HEK293 (cell line): ENCODE data around the gene JPH4.

Experiments
- CTCF ChIA-PET: fragments of 350-600 bp; formaldehyde crosslinking; extraction: SDS; loops from one replicate; lab custom pipeline; 2021; ENCODE audit warnings: antibody characterized with exemption; lab: Yijun Ruan, JAX
- POLR2A ChIA-PET: fragments of 300-600 bp; formaldehyde crosslinking; extraction: SDS; loops from one replicate; lab custom pipeline; 2020; ENCODE audit warnings: antibody characterized with exemption, inconsistent platforms; lab: Yijun Ruan, JAX
- H3K27ac ChIP-seq: fragments of 200-500 bp; sonication (Bioruptor generic); 2 replicates; pipeline ENCODE4 v1.5.1; 2014; ENCODE audit warnings: low read depth, low read length, control low read depth, inconsistent platforms; ENCODE audit errors: extremely low read depth
- H3K36me3 ChIP-seq, 2 experiments: fragments of 200-500 bp in 1 of 2; sonication (Bioruptor generic) in 1 of 2; 1 replicate in 1 of 2; 2 replicates in 1 of 2; pipeline ENCODE4 v1.5.1; 2014 to 2017; ENCODE audit warnings: inconsistent platforms in 2 of 2, low read length in 2 of 2; ENCODE audit not compliant: control insufficient read depth in 2 of 2, insufficient read depth in 1 of 2
- H3K4me1 ChIP-seq: fragments of 200-500 bp; sonication (Bioruptor generic); 2 replicates; pipeline ENCODE4 v1.5.1; 2014; ENCODE audit warnings: mild to moderate bottlenecking, low read length, inconsistent platforms; ENCODE audit not compliant: control insufficient read depth, insufficient read depth
- H3K4me3 ChIP-seq: 2 replicates; pipeline ENCODE4 v1.5.1; 2011; ENCODE audit warnings: low read depth, mild to moderate bottlenecking, control low read depth, low read length, moderate library complexity
- H3K9me3 ChIP-seq: fragments of 200-500 bp; sonication (Bioruptor generic); 2 replicates; pipeline ENCODE4 v1.5.1; 2014; ENCODE audit warnings: low read depth, low read length, inconsistent platforms; ENCODE audit not compliant: control insufficient read depth, insufficient read depth
- AEBP2 ChIP-seq: fragments of 450-650 bp; formaldehyde crosslinking; IDR thresholded peaks from 2 replicates; pipeline ENCODE4 v1.5.1; 2016; ENCODE audit warnings: missing biosample characterization, missing genetic modification characterization, borderline replicate concordance
- BCL11B ChIP-seq: fragments of 450-650 bp; formaldehyde crosslinking; IDR thresholded peaks from 2 replicates; pipeline ENCODE4 v1.5.1; 2016; ENCODE audit warnings: low read depth, missing biosample characterization, missing genetic modification characterization
- CTCF ChIP-seq: fragments of 450-650 bp; formaldehyde crosslinking; IDR thresholded peaks from 2 replicates; pipeline ENCODE4 v1.5.1; 2016; ENCODE audit warnings: missing biosample characterization, missing genetic modification characterization
- GLI4 ChIP-seq: fragments of 450-650 bp; formaldehyde crosslinking; IDR thresholded peaks from 2 replicates; pipeline ENCODE4 v1.5.1; 2016; ENCODE audit warnings: missing biosample characterization, missing genetic modification characterization
- KLF8 ChIP-seq: fragments of 450-650 bp; formaldehyde crosslinking; IDR thresholded peaks from 2 replicates; pipeline ENCODE4 v1.5.1; 2016; ENCODE audit warnings: missing biosample characterization, missing genetic modification characterization
- MEIS1 ChIP-seq: sonication (generic); formaldehyde crosslinking; IDR thresholded peaks from 2 replicates; pipeline ENCODE4 v1.8.1; 2022; ENCODE audit warnings: missing genetic modification reagents, mild to moderate bottlenecking, borderline replicate concordance
- OSR2 ChIP-seq: fragments of 450-650 bp; formaldehyde crosslinking; IDR thresholded peaks from 2 replicates; pipeline ENCODE4 v1.5.1; 2016; ENCODE audit warnings: missing biosample characterization, missing genetic modification characterization
- PRDM1 ChIP-seq: fragments of 450-650 bp; formaldehyde crosslinking; IDR thresholded peaks from 2 replicates; pipeline ENCODE4; 2016; ENCODE audit warnings: missing biosample characterization, missing genetic modification characterization
- TSHZ1 ChIP-seq: fragments of 450-650 bp; formaldehyde crosslinking; IDR thresholded peaks from 2 replicates; pipeline ENCODE4 v1.5.1; 2016; ENCODE audit warnings: missing biosample characterization, missing genetic modification characterization, borderline replicate concordance
- ZNF221 ChIP-seq: fragments of 450-650 bp; formaldehyde crosslinking; IDR thresholded peaks from 2 replicates; pipeline ENCODE4 v1.5.1; 2017; ENCODE audit warnings: missing biosample characterization, missing genetic modification characterization, borderline replicate concordance
- ZNF302 ChIP-seq: fragments of 450-650 bp; formaldehyde crosslinking; IDR thresholded peaks from 2 replicates; pipeline ENCODE4 v1.5.1; 2016; ENCODE audit warnings: missing biosample characterization, missing genetic modification characterization, low read depth
- ZNF311 ChIP-seq: fragments of 450-650 bp; formaldehyde crosslinking; IDR thresholded peaks from 2 replicates; pipeline ENCODE4 v1.5.1; 2017; ENCODE audit warnings: missing biosample characterization, missing genetic modification characterization, borderline replicate concordance
- ZNF416 ChIP-seq: fragments of 450-650 bp; formaldehyde crosslinking; IDR thresholded peaks from 2 replicates; pipeline ENCODE4 v1.5.1; 2016; ENCODE audit warnings: missing biosample characterization, missing genetic modification characterization
- ZNF518A ChIP-seq: fragments of 450-650 bp; formaldehyde crosslinking; conservative IDR thresholded peaks from 2 replicates; pipeline ENCODE4 v1.5.1; 2016; ENCODE audit warnings: low read depth, missing biosample characterization, missing genetic modification characterization
- ZNF549 ChIP-seq: fragments of 450-650 bp; IDR thresholded peaks from 2 replicates; pipeline ENCODE4 v1.5.1; 2018; ENCODE audit warnings: missing biosample characterization, missing genetic modification characterization, mild to moderate bottlenecking, inconsistent platforms, moderate library complexity
- ZNF561 ChIP-seq: fragments of 450-650 bp; IDR thresholded peaks from 2 replicates; pipeline ENCODE4 v1.5.1; 2018; ENCODE audit warnings: missing biosample characterization, missing genetic modification characterization, borderline replicate concordance
- ZNF600 ChIP-seq: fragments of 450-650 bp; formaldehyde crosslinking; IDR thresholded peaks from 2 replicates; pipeline ENCODE4 v1.5.1; 2016; ENCODE audit warnings: missing biosample characterization, missing genetic modification characterization
- ZNF623 ChIP-seq: fragments of 450-650 bp; formaldehyde crosslinking; IDR thresholded peaks from 2 replicates; pipeline ENCODE4 v1.5.1; 2016; ENCODE audit warnings: missing biosample characterization, missing genetic modification characterization
- ZNF768 ChIP-seq: fragments of 450-650 bp; formaldehyde crosslinking; IDR thresholded peaks from 2 replicates; pipeline ENCODE4 v1.5.1; 2018; ENCODE audit warnings: missing biosample characterization, mild to moderate bottlenecking, missing genetic modification characterization
- ZNF792 ChIP-seq: fragments of 450-650 bp; formaldehyde crosslinking; IDR thresholded peaks from 2 replicates; pipeline ENCODE4 v1.5.1; 2016; ENCODE audit warnings: missing biosample characterization, missing genetic modification characterization
- ZNF830 ChIP-seq: fragments of 450-650 bp; IDR thresholded peaks from 2 replicates; pipeline ENCODE4 v1.5.0; 2018; ENCODE audit warnings: missing biosample characterization, missing genetic modification characterization, low read depth, mild to moderate bottlenecking, moderate library complexity
- ZXDB ChIP-seq: fragments of 450-650 bp; formaldehyde crosslinking; IDR thresholded peaks from 2 replicates; pipeline ENCODE4 v1.5.1; 2016; ENCODE audit warnings: missing biosample characterization, missing genetic modification characterization

Gene JPH4

GRCh38 chr14:23538050-23538718, 40.4 kb downstream of the JPH4 start (continued):
- no peak for TF ChIP-seq TSHZ1 (tag by site-specific recombination)
- TF ChIP-seq GLI4 (tag by site-specific recombination), result no peak
- no peak for TF ChIP-seq ZNF311 (tag by site-specific recombination)
- no peak for TF ChIP-seq ZNF302 (tag by site-specific recombination)
- TF ChIP-seq ZNF623, result no peak
- TF ChIP-seq ZNF221, result no peak
- TF ChIP-seq ZNF561, result no peak
- no peak for TF ChIP-seq ZNF768
- TF ChIP-seq ZNF518A (tag by site-specific recombination), result no peak
- TF ChIP-seq AEBP2 (tag by site-specific recombination), result no peak
- no peak for TF ChIP-seq CTCF
- no peak for TF ChIP-seq ZNF792 (tag by site-specific recombination)

- Histone ChIP-seq H3K36me3 (peaks cover 0 to 16% of the 10 kb centered on the region in 2 experiments; a peak in 2 of 3 replicates), H3K4me1 (peaks cover 5% of the 10 kb centered on the region), H3K4me3 (no peak overlapping the region), H3K9me3 (no peaks in the 10 kb centered on the region), H3K27ac (no peak overlapping the region)
- TF ChIP-seq ZNF549 (tag by site-specific recombination), result no peak
- no peak for TF ChIP-seq ZXDB (tag by site-specific recombination)
- TF ChIP-seq KLF8 (tag by site-specific recombination), result no peak
- no peak for TF ChIP-seq ZNF830
- TF ChIP-seq MEIS1 (CRISPR knock-in tag), result no peak
- no peak for TF ChIP-seq PRDM1
- TF ChIP-seq ZNF416 (tag by site-specific recombination), result no peak
- no peak for TF ChIP-seq OSR2 (tag by site-specific recombination)
- TF ChIP-seq BCL11B (tag by site-specific recombination), result no peak
- no peak for TF ChIP-seq ZNF600 (tag by site-specific recombination)
- CTCF ChIA-PET, result interaction anchor here (0.5 to 3.2 kb wide), 6 partner anchors 8 to 399 kb away, joined by 3 to 21 read pairs (median 4); no protein-coding TSS in a partner anchor
- POLR2A ChIA-PET, result interaction anchor here (0.6 to 1.6 kb wide), 3 partner anchors 10 to 218 kb away, joined by 3 to 5 read pairs (median 3); no protein-coding TSS in a partner anchor
Observed at GRCh38 chr14:23537351-23538049, 41.1 kb downstream of the JPH4 start.
